ENCODE data around the gene TMSB4Y. TPM values are rescaled to one million over a fixed set of nuclear protein-coding genes. Genes with fewer than 3 reads are reported as not detected.
A peak's percentile ranks its signal among the peaks of the same experiment; 100 is the strongest.

TMSB4Y gene
- total and polyA plus RNA-seq, 2 donors, result 5.0 TPM; not detected in 1

- 30% methylated on average over 10 of the region's 10 CpGs for WGBS
- H3K9me3 ChIP-seq (ENCODE audit: control insufficient read depth in 2 of 2, insufficient read depth in 1 of 2, low read length in 1 of 2), result no peaks in the 10 kb centered on the region
- no peak overlapping the region for H3K4me3 ChIP-seq (ENCODE audit: low read length in 2 of 2)
- no peak overlapping the region for H3K27ac ChIP-seq (ENCODE audit: low read depth in 1 of 2, low read length in 1 of 2)
- H3K4me1 ChIP-seq (ENCODE audit: control insufficient read depth in 2 of 2, insufficient read depth in 2 of 2, low read length in 2 of 2), result no peaks in the 10 kb centered on the region
- H3K27me3 ChIP-seq (ENCODE audit: control insufficient read depth in 2 of 2, insufficient read depth in 1 of 2, low read length in 1 of 2), result no peaks in the 10 kb centered on the region
- H3K36me3 ChIP-seq (ENCODE audit: control insufficient read depth in 2 of 2, insufficient read depth in 2 of 2, low read length in 1 of 2), result no peaks in the 10 kb centered on the region
- DNase-seq (ENCODE audit: low read depth in 6 of 9, low spot score in 9 of 9), result peak in 3 of 9 donors; percentile 26 to 46 (median 34)
These were observed 34.9 kb downstream of the TMSB4Y start for GRCh38 chrY:13738618-13739017.

DNA sequence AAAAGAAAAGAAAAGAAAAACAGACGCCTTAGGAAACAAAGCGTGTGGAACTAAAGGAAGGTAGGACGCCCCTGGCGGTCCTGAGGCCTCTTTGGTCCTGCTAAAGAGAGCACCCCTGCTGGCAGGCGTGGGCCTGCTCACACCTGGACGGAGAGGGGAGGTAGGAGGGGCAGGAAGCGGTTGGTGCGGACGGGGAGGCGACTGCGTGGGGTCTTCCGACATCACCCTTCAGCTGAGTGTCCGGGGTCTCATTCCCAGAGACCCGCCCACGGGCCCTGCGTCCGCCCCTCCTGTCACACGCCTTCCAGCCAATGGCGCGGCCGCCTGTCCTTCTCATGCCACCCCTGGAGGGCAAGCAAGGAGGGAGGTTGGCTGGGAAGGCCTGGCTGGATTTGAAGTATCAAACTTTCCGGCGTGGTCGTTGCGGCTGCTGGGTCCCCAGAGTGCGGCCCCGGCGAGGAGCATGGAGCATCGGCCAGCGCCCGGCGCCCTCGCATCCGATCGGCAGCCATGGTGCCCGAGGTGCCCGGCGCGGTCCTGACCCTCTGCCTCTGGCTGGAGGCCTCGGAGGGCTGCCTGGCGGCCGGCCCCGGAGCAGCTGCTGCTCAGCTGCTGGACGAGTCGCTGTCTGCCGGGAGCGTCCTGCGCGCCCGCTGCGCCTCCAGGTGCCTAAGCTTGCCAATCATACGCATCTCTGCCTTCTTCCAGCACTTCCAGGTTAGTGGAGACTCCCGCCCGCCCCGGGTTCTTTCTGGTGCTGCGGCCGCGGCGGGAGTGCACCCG lies 47.8 kb downstream of the TMSB4Y start:
- Histone ChIP-seq H3K9me3 (ENCODE audit: control insufficient read depth in 2 of 2, insufficient read depth in 1 of 2, low read length in 1 of 2) (no peaks in the 10 kb centered on the region), H3K4me1 (ENCODE audit: control insufficient read depth in 2 of 2, insufficient read depth in 2 of 2, low read length in 2 of 2) (no peaks in the 10 kb centered on the region), H3K27me3 (ENCODE audit: control insufficient read depth in 2 of 2, insufficient read depth in 1 of 2, low read length in 1 of 2) (no peaks in the 10 kb centered on the region), H3K36me3 (ENCODE audit: control insufficient read depth in 2 of 2, insufficient read depth in 2 of 2, low read length in 1 of 2) (no peaks in the 10 kb centered on the region), H3K4me3 (ENCODE audit: low read length in 2 of 2) (peak overlapping the region in 1 of 2 donors; percentile 41), H3K27ac (ENCODE audit: low read depth in 1 of 2, low read length in 1 of 2) (no peak overlapping the region)
- DNase-seq (ENCODE audit: low read depth in 6 of 9, low spot score in 9 of 9), result peak in 4 of 9 donors; percentile 23 to 60 (median 27)
- WGBS, result 1% methylated on average over 60 of the region's 60 CpGs

DNA sequence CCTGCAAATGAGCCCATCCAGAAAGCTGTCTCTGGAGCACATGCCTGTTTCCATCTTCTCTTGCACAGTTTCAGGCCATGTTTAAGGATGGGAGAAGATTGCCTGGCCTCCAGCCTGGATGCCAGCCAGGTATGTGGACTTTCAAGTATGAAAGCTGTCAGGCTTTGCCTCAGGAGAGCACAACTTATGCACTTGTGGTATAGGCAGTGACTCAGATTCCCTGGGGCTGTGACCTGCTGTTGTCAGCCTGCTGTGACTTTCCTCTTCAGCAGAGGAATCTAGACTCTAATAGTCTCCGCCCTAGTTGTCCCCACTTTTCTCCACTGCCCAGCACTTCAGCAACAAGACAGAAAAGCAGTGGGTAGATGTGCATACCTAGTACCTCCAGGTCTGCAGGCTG lies 51.0 kb downstream of the TMSB4Y start:
- 100% methylated on average over 1 of the region's 1 CpG for WGBS
- Histone ChIP-seq H3K4me1 (ENCODE audit: control insufficient read depth in 2 of 2, insufficient read depth in 2 of 2, low read length in 2 of 2) (no peaks in the 10 kb centered on the region), H3K36me3 (ENCODE audit: control insufficient read depth in 2 of 2, insufficient read depth in 2 of 2, low read length in 1 of 2) (no peaks in the 10 kb centered on the region), H3K9me3 (ENCODE audit: control insufficient read depth in 2 of 2, insufficient read depth in 1 of 2, low read length in 1 of 2) (no peaks in the 10 kb centered on the region), H3K4me3 (ENCODE audit: low read length in 2 of 2) (no peak overlapping the region), H3K27me3 (ENCODE audit: control insufficient read depth in 2 of 2, insufficient read depth in 1 of 2, low read length in 1 of 2) (no peaks in the 10 kb centered on the region), H3K27ac (ENCODE audit: low read depth in 1 of 2, low read length in 1 of 2) (no peak overlapping the region)
- no peak for DNase-seq (ENCODE audit: low read depth in 6 of 9, low spot score in 9 of 9)

Other genes with a start within 250 kb of the TMSB4Y start
- gene UTY, start 223.9 kb upstream of the TMSB4Y start, total RNA-seq, result not detected
- gene UTY, start 223.9 kb upstream of the TMSB4Y start, polyA plus RNA-seq, result 9.4 TPM